ENCODE measurements around the gene DSCAML1. TPM values are rescaled to one million over a fixed set of nuclear protein-coding genes. Genes with fewer than 3 reads are reported as not detected.
"Not testable (repeated sequence)": the region's sequence is repeated elsewhere in the genome, so short reads cannot be mapped to it uniquely, and the experiment has no call there.

DSCAML1 gene
- total RNA-seq, 1 experiment from 2014 or later = not detected

- peak; percentile 69 for DNase-seq (ENCODE audit: low read depth)
These were observed 22.4 kb upstream of the DSCAML1 start for GRCh38 chr11:117819096-117820040.

- peak; percentile 58 for DNase-seq (ENCODE audit: low read depth)
These were observed 21.2 kb upstream of the DSCAML1 start for GRCh38 chr11:117818041-117818873.

GRCh38 chr11:117817368-117818040 lies 20.5 kb upstream of the DSCAML1 start:
- peak; percentile 70 for DNase-seq (ENCODE audit: low read depth)

- DNase-seq (ENCODE audit: low read depth) = no peak
These were observed 19.9 kb upstream of the DSCAML1 start for GRCh38 chr11:117816846-117817367.

GRCh38 chr11:117816151-117816741 lies 19.2 kb upstream of the DSCAML1 start:
- DNase-seq (ENCODE audit: low read depth) = peak; percentile 68

- DNase-seq (ENCODE audit: low read depth) = no peak
These were observed 18.3 kb upstream of the DSCAML1 start for GRCh38 chr11:117815262-117815803.

- no peak for DNase-seq (ENCODE audit: low read depth)
These were observed 17.8 kb upstream of the DSCAML1 start for GRCh38 chr11:117814766-117815261.

GRCh38 chr11:117814204-117814765 lies 17.3 kb upstream of the DSCAML1 start:
- no peak for DNase-seq (ENCODE audit: low read depth)

GRCh38 chr11:117810056-117810451 lies 13.0 kb upstream of the DSCAML1 start:
- not testable (repeated sequence) for DNase-seq (ENCODE audit: low read depth)

GRCh38 chr11:117809236-117810055 lies 12.4 kb upstream of the DSCAML1 start:
- peak; percentile 59 for DNase-seq (ENCODE audit: low read depth)

- DNase-seq (ENCODE audit: low read depth) = no peak
These were observed 11.8 kb upstream of the DSCAML1 start for GRCh38 chr11:117808784-117809183.

GRCh38 chr11:117807482-117808327 lies 10.7 kb upstream of the DSCAML1 start:
- DNase-seq (ENCODE audit: low read depth) = peak; percentile 45

- DNase-seq (ENCODE audit: low read depth) = no peak
These were observed 9.8 kb upstream of the DSCAML1 start for GRCh38 chr11:117806846-117807245.

- DNase-seq (ENCODE audit: low read depth) = no peak
These were observed 8.0 kb upstream of the DSCAML1 start for GRCh38 chr11:117805045-117805444.

- no peak for DNase-seq (ENCODE audit: low read depth)
These were observed 6.9 kb upstream of the DSCAML1 start for GRCh38 chr11:117803896-117804295.

GRCh38 chr11:117799634-117800033 lies 2.6 kb upstream of the DSCAML1 start:
- DNase-seq (ENCODE audit: low read depth) = no peak

- DNase-seq (ENCODE audit: low read depth) = no peak
These were observed 552 bp downstream of the DSCAML1 start for GRCh38 chr11:117796456-117796871.

- no peak for DNase-seq (ENCODE audit: low read depth)
These were observed 1.2 kb downstream of the DSCAML1 start for GRCh38 chr11:117795638-117796455.

Data from M059J (cell line).